ENCODE data around the gene BRIP1.
"Not testable (repeated sequence)": the region's sequence is repeated elsewhere in the genome, so short reads cannot be mapped to it uniquely, and the experiment has no call there.

The BRIP1 gene

GRCh38 chr17:61734012-61734411, 129.3 kb downstream of the BRIP1 start:
- H3K27ac ChIP-seq: no peak overlapping the region
- no peak for TF ChIP-seq CTCF (conservative IDR thresholded peaks at IDR 0.05)

GRCh38 chr17:61733021-61733420, 130.3 kb downstream of the BRIP1 start:
- TF ChIP-seq CTCF (conservative IDR thresholded peaks at IDR 0.05): no peak
- H3K27ac ChIP-seq: no peak overlapping the region

GRCh38 chr17:61732169-61732568, 131.2 kb downstream of the BRIP1 start:
- H3K27ac ChIP-seq: no peak overlapping the region
- TF ChIP-seq CTCF (conservative IDR thresholded peaks at IDR 0.05): no peak

- no peak for TF ChIP-seq CTCF (conservative IDR thresholded peaks at IDR 0.05)
Observed at GRCh38 chr17:61731330-61731729, 132.0 kb downstream of the BRIP1 start.

GRCh38 chr17:61729690-61730268, 133.5 kb downstream of the BRIP1 start:
- no peak overlapping the region for H3K27ac ChIP-seq
- no peak for TF ChIP-seq CTCF (conservative IDR thresholded peaks at IDR 0.05)

More at GRCh38 chr17:61731330-61731729, 132.0 kb downstream of the BRIP1 start:
- H3K27ac ChIP-seq: no peak overlapping the region

GRCh38 chr17:61728297-61728836, 135.0 kb downstream of the BRIP1 start:
- TF ChIP-seq CTCF (conservative IDR thresholded peaks at IDR 0.05): no peak
- no peak overlapping the region for H3K27ac ChIP-seq

- not testable (repeated sequence) for H3K27ac ChIP-seq
Observed at GRCh38 chr17:61727798-61728197, 135.5 kb downstream of the BRIP1 start.

GRCh38 chr17:61726977-61727376, 136.4 kb downstream of the BRIP1 start:
- no peak overlapping the region for H3K27ac ChIP-seq
- TF ChIP-seq CTCF (conservative IDR thresholded peaks at IDR 0.05): no peak

All from VCaP (cell line).